OCI-LY7 (cell line): ENCODE measurements around the gene NOXRED1.

ENCODE experiments used
- EZH2phosphoT487 ChIP-seq: fragments of 200-600 bp; sonication (generic); IDR thresholded peaks from 2 replicates; pipeline ENCODE4 v1.6.1; 2018; ENCODE audit warnings: low read depth, borderline replicate concordance, mild to moderate bottlenecking, mixed run types, antibody characterized with exemption, low read length, moderate library complexity, mixed read lengths
- TF ChIP-seq, protein P1 (sequence below): fragments of 200-600 bp; sonication (generic); conservative IDR thresholded peaks from 2 replicates; pipeline ENCODE4 v1.5.1; 2014; ENCODE audit warnings: mild to moderate bottlenecking, antibody characterized with exemption, low read length, moderate library complexity, mixed read lengths

DNA sequence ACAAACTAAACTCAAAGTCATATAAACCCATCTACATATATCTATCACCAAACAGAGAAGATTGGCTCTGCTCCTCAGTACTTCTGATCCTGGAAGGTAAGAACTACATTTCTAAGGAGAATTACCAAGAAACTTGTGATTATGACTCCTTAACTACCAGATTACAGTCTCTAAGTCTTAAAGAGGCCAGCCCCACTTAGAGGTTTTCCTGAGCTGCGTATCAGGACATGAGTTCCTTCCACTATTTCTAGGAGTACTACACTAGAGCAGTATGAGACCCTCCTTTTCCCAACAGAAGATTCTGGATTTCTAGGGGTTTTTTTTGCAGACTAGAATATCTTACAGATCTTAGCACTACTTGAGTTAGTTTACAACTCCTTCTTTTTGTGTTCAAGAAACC is at the start of gene NOXRED1:
- no peak for TF ChIP-seq EZH2phosphoT487
- TF ChIP-seq, protein P1, sequence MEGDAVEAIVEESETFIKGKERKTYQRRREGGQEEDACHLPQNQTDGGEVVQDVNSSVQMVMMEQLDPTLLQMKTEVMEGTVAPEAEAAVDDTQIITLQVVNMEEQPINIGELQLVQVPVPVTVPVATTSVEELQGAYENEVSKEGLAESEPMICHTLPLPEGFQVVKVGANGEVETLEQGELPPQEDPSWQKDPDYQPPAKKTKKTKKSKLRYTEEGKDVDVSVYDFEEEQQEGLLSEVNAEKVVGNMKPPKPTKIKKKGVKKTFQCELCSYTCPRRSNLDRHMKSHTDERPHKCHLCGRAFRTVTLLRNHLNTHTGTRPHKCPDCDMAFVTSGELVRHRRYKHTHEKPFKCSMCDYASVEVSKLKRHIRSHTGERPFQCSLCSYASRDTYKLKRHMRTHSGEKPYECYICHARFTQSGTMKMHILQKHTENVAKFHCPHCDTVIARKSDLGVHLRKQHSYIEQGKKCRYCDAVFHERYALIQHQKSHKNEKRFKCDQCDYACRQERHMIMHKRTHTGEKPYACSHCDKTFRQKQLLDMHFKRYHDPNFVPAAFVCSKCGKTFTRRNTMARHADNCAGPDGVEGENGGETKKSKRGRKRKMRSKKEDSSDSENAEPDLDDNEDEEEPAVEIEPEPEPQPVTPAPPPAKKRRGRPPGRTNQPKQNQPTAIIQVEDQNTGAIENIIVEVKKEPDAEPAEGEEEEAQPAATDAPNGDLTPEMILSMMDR: no peak
